Astrocyte of the spinal cord (primary cell): ENCODE results near the gene SARDH.

ENCODE experiments used
- DNase-seq: peaks from one replicate; pipeline ENCODE4 v3.0.0; 2011; ENCODE audit warnings: low read depth, low spot score
- H3K4me3 ChIP-seq: 2 replicates; pipeline ENCODE4 v1.5.1; 2011; ENCODE audit warnings: low read depth, mild to moderate bottlenecking, low read length, moderate library complexity
- in situ Hi-C: cut with HindIII; loops from 2 replicates; pipeline ENCODE4 v1.10.0; 2017; ENCODE audit warnings: low sequenced_read_pairs
- TF ChIP-seq, protein P1 (sequence below): IDR thresholded peaks from 2 replicates; pipeline ENCODE4 v1.5.1; 2012; ENCODE audit warnings: low read depth, mild to moderate bottlenecking, low read length, inconsistent platforms

The SARDH gene

DNA sequence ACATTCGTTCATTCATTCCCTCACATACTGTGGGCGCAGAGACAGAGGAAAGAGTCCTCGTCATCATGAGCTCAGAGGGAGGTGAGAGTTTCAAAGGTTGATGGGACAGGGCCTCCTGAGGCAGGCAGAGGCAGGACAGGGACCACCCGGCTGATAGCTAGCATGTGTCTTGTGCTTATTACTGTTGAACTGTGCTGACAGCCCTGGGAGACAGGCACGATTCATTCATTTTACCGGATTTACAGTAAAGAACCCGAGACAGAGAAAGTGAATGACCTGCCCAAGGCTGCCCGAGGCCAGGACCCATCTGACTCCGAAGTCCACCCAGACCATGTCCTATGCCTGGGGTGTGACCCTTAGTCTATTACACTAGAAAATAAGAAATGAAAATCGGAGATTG lies 124.1 kb downstream of the SARDH start:
- no peak overlapping the region for H3K4me3 ChIP-seq
- in situ Hi-C loops, result no loop called here
- DNase-seq, result no peak
- TF ChIP-seq, protein P1, sequence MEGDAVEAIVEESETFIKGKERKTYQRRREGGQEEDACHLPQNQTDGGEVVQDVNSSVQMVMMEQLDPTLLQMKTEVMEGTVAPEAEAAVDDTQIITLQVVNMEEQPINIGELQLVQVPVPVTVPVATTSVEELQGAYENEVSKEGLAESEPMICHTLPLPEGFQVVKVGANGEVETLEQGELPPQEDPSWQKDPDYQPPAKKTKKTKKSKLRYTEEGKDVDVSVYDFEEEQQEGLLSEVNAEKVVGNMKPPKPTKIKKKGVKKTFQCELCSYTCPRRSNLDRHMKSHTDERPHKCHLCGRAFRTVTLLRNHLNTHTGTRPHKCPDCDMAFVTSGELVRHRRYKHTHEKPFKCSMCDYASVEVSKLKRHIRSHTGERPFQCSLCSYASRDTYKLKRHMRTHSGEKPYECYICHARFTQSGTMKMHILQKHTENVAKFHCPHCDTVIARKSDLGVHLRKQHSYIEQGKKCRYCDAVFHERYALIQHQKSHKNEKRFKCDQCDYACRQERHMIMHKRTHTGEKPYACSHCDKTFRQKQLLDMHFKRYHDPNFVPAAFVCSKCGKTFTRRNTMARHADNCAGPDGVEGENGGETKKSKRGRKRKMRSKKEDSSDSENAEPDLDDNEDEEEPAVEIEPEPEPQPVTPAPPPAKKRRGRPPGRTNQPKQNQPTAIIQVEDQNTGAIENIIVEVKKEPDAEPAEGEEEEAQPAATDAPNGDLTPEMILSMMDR, result no peak
